HCT116 (cell line): ENCODE results near the gene IRF9. TPM values are rescaled to one million over a fixed set of nuclear protein-coding genes. Genes with fewer than 3 reads are reported as not detected.
A peak's percentile ranks its signal among the peaks of the same experiment; 100 is the strongest.

Experiments used
- ATAC-seq: fragments of 200-7000 bp; cut with Tn5 transposase; 2 replicates; pipeline ENCODE4 v1.9.1; 2020; ENCODE audit warnings: mild to moderate bottlenecking, moderate library complexity
- BruUV-seq: library from RNA; stranded (reverse); fragments of 400-500 nt; replicated peaks from 2 replicates; lab custom pipeline; 2021; lab: Mats Ljungman, UMichigan
- CTCF ChIA-PET: fragments of 300-600 bp; sonication (Branson Sonifier 250); formaldehyde crosslinking; loops from one replicate; lab custom pipeline; 2021; ENCODE audit warnings: antibody characterized with exemption; lab: Charles Lee
- POLR2A ChIA-PET: fragments of 300-600, 350-600 bp; sonication (Branson Sonifier 250); formaldehyde crosslinking; loops from one replicate; lab custom pipeline; 2021; ENCODE audit warnings: antibody characterized with exemption; lab: Charles Lee
- RAD21 ChIA-PET, 2 experiments: fragments of 300-600 bp; sonication (Branson Sonifier 250); formaldehyde crosslinking; loops; one replicate each; lab custom pipeline; 2023; ENCODE audit warnings: low total read pairs in 2 of 2; ENCODE audit not compliant: uncharacterized antibody in 2 of 2, unreplicated experiment in 2 of 2, low non-redundant PET in 1 of 2; lab: Charles Lee
- DNase-seq: peaks from one replicate; pipeline ENCODE4 v3.0.0-alpha.2; 2010; ENCODE audit warnings: low read depth, low spot score
- H2AFZ ChIP-seq: fragments of 200-600 bp; shearing (Covaris generic), sonication (generic); 2 replicates; pipeline ENCODE4 v1.6.1; 2017; ENCODE audit warnings: low read depth, mixed run types, mixed read lengths, antibody characterized with exemption, low read length; ENCODE audit not compliant: poor library complexity, severe bottlenecking
- H3K27ac ChIP-seq: 2 replicates; pipeline ENCODE4 v1.5.1; 2012; ENCODE audit warnings: low read depth, low read length
- H3K27me3 ChIP-seq: fragments of 200-600 bp; sonication (generic); 2 replicates; pipeline ENCODE4 v1.6.1; 2016; ENCODE audit warnings: mixed run types, low read length, mixed read lengths; ENCODE audit not compliant: insufficient read depth
- H3K36me3 ChIP-seq, 2 experiments: fragments of 200-500 bp in 1 of 2; fragments of 200-600 bp in 1 of 2; sonication (Bioruptor generic) in 1 of 2; sonication (generic) in 1 of 2; 2 replicates each; pipeline versions ENCODE4 v1.5.1 to v1.6.1; 2014 to 2016; ENCODE audit warnings: low read length in 2 of 2, inconsistent platforms in 1 of 2, mixed read lengths in 1 of 2, mixed run types in 1 of 2; ENCODE audit not compliant: insufficient read depth in 2 of 2, control insufficient read depth in 1 of 2
- H3K4me1 ChIP-seq, 2 experiments: fragments of 200-600 bp in 1 of 2; sonication (generic) in 1 of 2; 2 replicates each; pipeline versions ENCODE4 v1.5.1 to v1.6.1; 2012 to 2017; ENCODE audit warnings: low read length in 2 of 2, inconsistent platforms in 1 of 2, mild to moderate bottlenecking in 1 of 2, mixed read lengths in 1 of 2, mixed run types in 1 of 2, moderate library complexity in 1 of 2; ENCODE audit not compliant: insufficient read depth in 2 of 2, control insufficient read depth in 1 of 2
- H3K4me2 ChIP-seq: fragments of 200-600 bp; sonication (generic); 2 replicates; pipeline ENCODE4 v1.6.1; 2017; ENCODE audit warnings: mixed run types, low read length, mixed read lengths
- H3K4me3 ChIP-seq, 2 experiments: fragments of 200-600 bp in 1 of 2; sonication (generic) in 1 of 2; replicated peaks in 1 of 2; 2 replicates each; pipeline ENCODE4 v1.5.1; 2011 to 2016; ENCODE audit warnings: low read length in 2 of 2, control low read depth in 1 of 2, low read depth in 1 of 2, mild to moderate bottlenecking in 1 of 2, mixed read lengths in 1 of 2, mixed run types in 1 of 2
- H3K79me2 ChIP-seq: fragments of 200-600 bp; sonication (generic); 2 replicates; pipeline ENCODE4 v1.6.1; 2017; ENCODE audit warnings: mild to moderate bottlenecking, mixed run types, low read length, moderate library complexity, mixed read lengths; ENCODE audit not compliant: insufficient read depth
- H3K9ac ChIP-seq: fragments of 200-600 bp; sonication (generic); 2 replicates; pipeline ENCODE4 v1.6.1; 2016; ENCODE audit warnings: low read length, mixed read lengths
- H3K9me2 ChIP-seq: fragments of 200-600 bp; sonication (generic), shearing (Covaris generic); 2 replicates; pipeline ENCODE4 v1.6.1; 2017; ENCODE audit warnings: mixed run types, mild to moderate bottlenecking, moderate library complexity; ENCODE audit not compliant: insufficient read depth
- H3K9me3 ChIP-seq, 2 experiments: fragments of 200-500 bp in 1 of 2; fragments of 200-600 bp in 1 of 2; sonication (Bioruptor generic) in 1 of 2; sonication (generic) in 1 of 2; 2 replicates each; pipeline ENCODE4 v1.6.1; 2014 to 2017; ENCODE audit warnings: low read length in 2 of 2, mixed read lengths in 2 of 2, inconsistent platforms in 1 of 2, low read depth in 1 of 2, mild to moderate bottlenecking in 1 of 2, mixed run types in 1 of 2, moderate library complexity in 1 of 2; ENCODE audit not compliant: control insufficient read depth in 1 of 2, insufficient read depth in 1 of 2
- H4K20me1 ChIP-seq: fragments of 200-600 bp; sonication (generic), shearing (Covaris generic); 2 replicates; pipeline ENCODE4 v1.6.1; 2017; ENCODE audit warnings: mixed run types, mild to moderate bottlenecking, moderate library complexity; ENCODE audit not compliant: insufficient read depth
- ATF3 ChIP-seq: IDR thresholded peaks from 2 replicates; pipeline ENCODE4 v1.6.1; 2012
- CBX3 ChIP-seq: IDR thresholded peaks from 2 replicates; pipeline ENCODE4 v1.6.1; 2012; ENCODE audit warnings: low read depth
- CEBPB ChIP-seq: IDR thresholded peaks from 2 replicates; pipeline ENCODE4 v1.6.1; 2012; ENCODE audit warnings: low read depth
- EGR1 ChIP-seq: IDR thresholded peaks from 2 replicates; pipeline ENCODE4 v1.6.1; 2012; ENCODE audit warnings: low read depth
- ELF1 ChIP-seq: IDR thresholded peaks from 2 replicates; pipeline ENCODE4 v1.6.1; 2012; ENCODE audit warnings: low read depth, borderline replicate concordance
- EZH2phosphoT487 ChIP-seq: fragments of 200-600 bp; IDR thresholded peaks from 2 replicates; pipeline ENCODE4 v1.6.1; 2018; ENCODE audit warnings: antibody characterized with exemption, borderline replicate concordance
- FOSL1 ChIP-seq: IDR thresholded peaks from 2 replicates; pipeline ENCODE4 v1.6.1; 2012; ENCODE audit warnings: low read depth
- POLR2A ChIP-seq: IDR thresholded peaks from 2 replicates; pipeline ENCODE4 v1.7.0; 2011; ENCODE audit warnings: borderline replicate concordance; ENCODE audit not compliant: insufficient read depth, insufficient read length; ENCODE audit errors: extremely low read depth
- POLR2AphosphoS5 ChIP-seq: IDR thresholded peaks from 2 replicates; pipeline ENCODE4 v1.6.1; 2011; ENCODE audit warnings: mild to moderate bottlenecking, low read depth, low read length, moderate library complexity
- RAD21 ChIP-seq: IDR thresholded peaks from 2 replicates; pipeline ENCODE4 v1.6.1; 2012; ENCODE audit warnings: low read depth, mild to moderate bottlenecking
- REST ChIP-seq: IDR thresholded peaks from 2 replicates; pipeline ENCODE4 v1.6.1; 2012; ENCODE audit warnings: low read depth
- SIN3A ChIP-seq: IDR thresholded peaks from 2 replicates; pipeline ENCODE4 v1.6.1; 2012; ENCODE audit warnings: low read depth
- SP1 ChIP-seq: IDR thresholded peaks from 2 replicates; pipeline ENCODE4 v1.6.1; 2012; ENCODE audit warnings: low read depth
- SRF ChIP-seq: IDR thresholded peaks from 2 replicates; pipeline ENCODE4 v1.6.1; 2012; ENCODE audit warnings: low read depth
- TCF7L2 ChIP-seq: IDR thresholded peaks from 2 replicates; pipeline ENCODE4 v1.7.0; 2011; ENCODE audit warnings: borderline replicate concordance, inconsistent platforms; ENCODE audit not compliant: insufficient read depth, insufficient read length; ENCODE audit errors: extremely low read depth
- ZBTB33 ChIP-seq: IDR thresholded peaks from 2 replicates; pipeline ENCODE4 v1.6.1; 2011; ENCODE audit warnings: mild to moderate bottlenecking, low read length, moderate library complexity; ENCODE audit not compliant: insufficient replicate concordance; ENCODE audit errors: extremely low read depth
- ZFX ChIP-seq: fragments of 450-650 bp; IDR thresholded peaks from 2 replicates; pipeline ENCODE4 v1.6.1; 2017
- intact Hi-C: fragments of 100-400 bp; cut with micrococcal nuclease; formaldehyde crosslinking; loops from 2 replicates; pipeline ENCODE4 v1.10.0; 2022
- total RNA-seq: library from RNA; stranded (reverse); gene quantifications from one replicate; pipeline ENCODE4 v1.2.1, GENCODE V29; 2021; ENCODE audit not compliant: unreplicated experiment
- TF ChIP-seq, protein P1 (sequence below), 3 experiments: fragments of 200-600 bp in 1 of 3; sonication (generic) in 1 of 3; IDR thresholded peaks in 2 of 3; conservative IDR thresholded peaks in 1 of 3; 2 replicates each; pipeline ENCODE4 v1.5.1; 2012 to 2017; ENCODE audit warnings: low read depth in 2 of 3, low read length in 2 of 3, antibody characterized with exemption in 1 of 3, borderline replicate concordance in 1 of 3, control low read depth in 1 of 3, mild to moderate bottlenecking in 1 of 3, mixed read lengths in 1 of 3, mixed run types in 1 of 3, moderate library complexity in 1 of 3; ENCODE audit not compliant: insufficient read depth in 1 of 3
- TF ChIP-seq, protein P2 (sequence below): IDR thresholded peaks from 2 replicates; pipeline ENCODE4 v1.6.1; 2012

IRF9 gene
- total RNA-seq, 1 experiment from 2014 or later = 21.7 TPM

DNA sequence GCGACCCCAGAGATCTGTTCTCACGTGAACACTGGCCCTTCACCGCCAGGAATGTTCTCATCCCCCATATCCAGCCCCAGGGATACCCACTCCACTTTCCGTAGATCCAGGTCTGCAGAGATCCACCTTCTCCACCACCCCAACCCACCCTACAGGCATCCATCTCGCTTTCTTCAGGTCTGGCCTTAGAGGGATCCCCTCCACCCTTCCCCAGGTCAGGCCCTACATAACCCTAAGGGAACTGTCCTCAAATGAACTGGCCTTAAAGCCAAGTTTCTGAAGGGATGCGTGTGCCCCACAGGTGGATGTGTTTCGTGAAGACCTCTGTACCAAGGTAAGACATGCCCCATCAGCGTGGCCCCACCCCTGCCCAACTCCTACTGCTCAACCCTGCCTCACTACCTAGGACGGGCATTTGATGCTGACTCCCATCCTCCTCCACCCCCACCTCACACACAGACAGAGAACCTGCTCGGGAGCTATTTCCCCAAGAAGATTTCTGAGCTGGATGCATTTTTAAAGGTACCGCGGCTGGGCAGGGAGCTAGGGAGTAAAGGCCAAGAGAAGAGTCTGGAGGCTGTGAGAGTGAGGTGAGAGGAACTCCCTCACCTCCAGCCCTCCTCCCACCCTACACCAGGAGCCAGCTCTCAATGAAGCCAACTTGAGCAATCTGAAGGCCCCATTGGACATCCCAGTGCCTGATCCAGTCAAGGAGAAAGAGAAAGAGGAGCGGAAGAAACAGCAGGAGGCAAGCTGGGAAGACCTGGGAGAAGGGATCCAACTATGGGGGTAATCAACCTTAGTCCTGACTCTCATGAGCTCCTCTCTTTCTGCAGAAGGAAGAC lies 24.2 kb upstream of the IRF9 start:
- H3K4me1 ChIP-seq = peaks cover 20 to 40% of the 10 kb centered on the region in 2 experiments
- TF ChIP-seq EGR1 = no peak
- TF ChIP-seq CBX3 = no peak
- TF ChIP-seq CEBPB = no peak
- no peak for TF ChIP-seq POLR2AphosphoS5
- TF ChIP-seq SP1 = no peak
- TF ChIP-seq ZBTB33 = no peak
- TF ChIP-seq POLR2A = no peak
- no peak for TF ChIP-seq ELF1
- TF ChIP-seq, protein P1, sequence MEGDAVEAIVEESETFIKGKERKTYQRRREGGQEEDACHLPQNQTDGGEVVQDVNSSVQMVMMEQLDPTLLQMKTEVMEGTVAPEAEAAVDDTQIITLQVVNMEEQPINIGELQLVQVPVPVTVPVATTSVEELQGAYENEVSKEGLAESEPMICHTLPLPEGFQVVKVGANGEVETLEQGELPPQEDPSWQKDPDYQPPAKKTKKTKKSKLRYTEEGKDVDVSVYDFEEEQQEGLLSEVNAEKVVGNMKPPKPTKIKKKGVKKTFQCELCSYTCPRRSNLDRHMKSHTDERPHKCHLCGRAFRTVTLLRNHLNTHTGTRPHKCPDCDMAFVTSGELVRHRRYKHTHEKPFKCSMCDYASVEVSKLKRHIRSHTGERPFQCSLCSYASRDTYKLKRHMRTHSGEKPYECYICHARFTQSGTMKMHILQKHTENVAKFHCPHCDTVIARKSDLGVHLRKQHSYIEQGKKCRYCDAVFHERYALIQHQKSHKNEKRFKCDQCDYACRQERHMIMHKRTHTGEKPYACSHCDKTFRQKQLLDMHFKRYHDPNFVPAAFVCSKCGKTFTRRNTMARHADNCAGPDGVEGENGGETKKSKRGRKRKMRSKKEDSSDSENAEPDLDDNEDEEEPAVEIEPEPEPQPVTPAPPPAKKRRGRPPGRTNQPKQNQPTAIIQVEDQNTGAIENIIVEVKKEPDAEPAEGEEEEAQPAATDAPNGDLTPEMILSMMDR (IDR thresholded peaks at IDR 0.05 in 2 of 3, conservative IDR thresholded peaks at IDR 0.05 in 1 of 3; ENCODE audit: borderline replicate concordance in 1 of 3, insufficient read depth in 1 of 3, low read depth in 2 of 3, low read length in 2 of 3) = no peak
- no peak for TF ChIP-seq SIN3A
- no peak for TF ChIP-seq ZFX
- TF ChIP-seq ATF3 = no peak
- TF ChIP-seq TCF7L2 = no peak
- no peak for TF ChIP-seq SRF
- TF ChIP-seq RAD21 = no peak
- no peak for TF ChIP-seq FOSL1
- TF ChIP-seq, protein P2, sequence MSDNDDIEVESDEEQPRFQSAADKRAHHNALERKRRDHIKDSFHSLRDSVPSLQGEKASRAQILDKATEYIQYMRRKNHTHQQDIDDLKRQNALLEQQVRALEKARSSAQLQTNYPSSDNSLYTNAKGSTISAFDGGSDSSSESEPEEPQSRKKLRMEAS = no peak
- no peak for TF ChIP-seq EZH2phosphoT487
- TF ChIP-seq REST = no peak

More for the DNA sequence above, 24.2 kb upstream of the IRF9 start:
- Histone ChIP-seq H3K4me2 (peak overlapping the region; percentile 85), H3K4me3 (peak overlapping the region; percentile 71 to 94), H3K79me2 (peaks cover 41% of the 10 kb centered on the region), H2AFZ (no peak overlapping the region), H3K9me2 (no peaks in the 10 kb centered on the region), H3K27ac (peak overlapping the region; percentile 96), H3K36me3 (peaks cover 16 to 21% of the 10 kb centered on the region in 2 experiments), H3K9ac (peak overlapping the region; percentile 89), H3K9me3 (no peaks in the 10 kb centered on the region), H3K27me3 (no peaks in the 10 kb centered on the region), H4K20me1 (no peaks in the 10 kb centered on the region)
- DNase-seq = no peak
- ATAC-seq = no peak
- intact Hi-C loops = no loop called here
- RAD21 ChIA-PET = interaction anchor here in 1 of 2 experiments (1.2 to 1.5 kb wide), 2 partner anchors 10 to 23 kb away, joined by 4 to 5 read pairs; partner anchors contain the start of genes DCAF11 and NRL
- POLR2A ChIA-PET = interaction anchor here (0.7 to 2.2 kb wide), 6 partner anchors 10 to 43 kb away, joined by 3 to 24 read pairs (median 6); partner anchors contain the start of genes DCAF11, NRL, PCK2 and PSME2
- no TSS peak for BruUV-seq
- CTCF ChIA-PET = interaction anchor here (0.7 to 1.4 kb wide), 6 partner anchors 10 to 79 kb away, joined by 3 to 7 read pairs (median 4); partner anchors contain the start of gene IRF9
